GM19023 (cell line): ENCODE data around the gene DDC.
"Not testable (repeated sequence)": the region's sequence is repeated elsewhere in the genome, so short reads cannot be mapped to it uniquely, and the experiment has no call there.

Source experiments
- ATAC-seq: cut with Tn5 transposase; IDR thresholded peaks from one replicate; pipeline ENCODE4 v1.9.1; 2021; ENCODE audit warnings: mild to moderate bottlenecking, moderate library complexity; ENCODE audit not compliant: unreplicated experiment

Gene DDC

GRCh38 chr7:50462361-50462760 is 102.8 kb downstream of the DDC start:
- no peak for ATAC-seq

- no peak for ATAC-seq
Measured at GRCh38 chr7:50461695-50462094, 103.5 kb downstream of the DDC start.

GRCh38 chr7:50459183-50459582 is 106.0 kb downstream of the DDC start:
- ATAC-seq: not testable (repeated sequence)

- not testable (repeated sequence) for ATAC-seq
Measured at GRCh38 chr7:50458651-50459050, 106.6 kb downstream of the DDC start.

GRCh38 chr7:50456371-50457123 is 108.7 kb downstream of the DDC start:
- ATAC-seq: no peak

- no peak for ATAC-seq
Measured at GRCh38 chr7:50455658-50456057, 109.5 kb downstream of the DDC start.

GRCh38 chr7:50454968-50455367 is 110.2 kb downstream of the DDC start:
- no peak for ATAC-seq

GRCh38 chr7:50450590-50451032 is 114.6 kb downstream of the DDC start:
- ATAC-seq: peak; percentile 22

- ATAC-seq: peak; percentile 90
Measured at GRCh38 chr7:50449881-50450589, 115.2 kb downstream of the DDC start, which contains the start of gene FIGNL1. FIGNL1 (minus strand) TSS chr7:50450350; CDS start chr7:50447287, 3,063 bp downstream.

- ATAC-seq: no peak
Measured at GRCh38 chr7:50449501-50449880, 115.7 kb downstream of the DDC start.

- ATAC-seq: no peak
Measured at GRCh38 chr7:50448823-50449222, 116.4 kb downstream of the DDC start.

GRCh38 chr7:50446542-50446960 is 118.7 kb downstream of the DDC start:
- ATAC-seq: peak; percentile 22

GRCh38 chr7:50436133-50436806 is 128.9 kb downstream of the DDC start:
- ATAC-seq: no peak

- ATAC-seq: no peak
Measured at GRCh38 chr7:50431722-50432305, 133.4 kb downstream of the DDC start.

GRCh38 chr7:50431316-50431715 is 133.9 kb downstream of the DDC start:
- ATAC-seq: no peak

- ATAC-seq: no peak
Measured at GRCh38 chr7:50428911-50429310, 136.3 kb downstream of the DDC start.

GRCh38 chr7:50427518-50427917 is 137.7 kb downstream of the DDC start:
- no peak for ATAC-seq

GRCh38 chr7:50426280-50427045 is 138.7 kb downstream of the DDC start:
- no peak for ATAC-seq

- ATAC-seq: no peak
Measured at GRCh38 chr7:50425318-50425717, 139.9 kb downstream of the DDC start.

- ATAC-seq: no peak
Measured at GRCh38 chr7:50423860-50424259, 141.3 kb downstream of the DDC start.
